H1 (cell line): ENCODE data around the gene TFF1. TPM values are rescaled to one million over a fixed set of nuclear protein-coding genes. Genes with fewer than 3 reads are reported as not detected.

ENCODE experiments used
- CTCF ChIA-PET: fragments of 300-600 bp; sonication (Branson Sonifier 250); formaldehyde crosslinking; loops from one replicate; lab custom pipeline; 2021; ENCODE audit not compliant: partially characterized antibody; lab: Charles Lee
- POLR2A ChIA-PET: fragments of 300-600 bp; sonication (Branson Sonifier 250); formaldehyde crosslinking; loops from one replicate; lab custom pipeline; 2021; ENCODE audit warnings: inconsistent platforms; ENCODE audit not compliant: partially characterized antibody; lab: Charles Lee
- DNase-seq, 2 experiments: peaks; one replicate each; pipeline versions ENCODE4 v3.0.0 to v3.0.0-alpha.2; 2010 to 2022; ENCODE audit warnings: low spot score in 2 of 2, low read depth in 1 of 2, mixed read lengths in 1 of 2
- FAIRE-seq: peaks from 2 replicates; lab custom pipeline; 2011; peaks lifted over from hg19 to GRCh38; lab: Jason Lieb, UNC
- H2AFZ ChIP-seq: 2 replicates; pipeline ENCODE4 v1.8.1; 2012; ENCODE audit warnings: low read length, inconsistent platforms
- H2AK5ac ChIP-seq: 2 replicates; pipeline ENCODE4 v1.6.1; 2013; ENCODE audit warnings: low read depth, low read length
- H2BK120ac ChIP-seq: replicated peaks from 2 replicates; pipeline ENCODE3; 2013; ENCODE audit warnings: low read depth, low read length, inconsistent platforms
- H2BK12ac ChIP-seq: 2 replicates; pipeline ENCODE4 v1.6.1; 2013; ENCODE audit warnings: low read depth, low read length
- H2BK15ac ChIP-seq: 2 replicates; pipeline ENCODE4 v1.6.1; 2013; ENCODE audit warnings: low read length
- H2BK20ac ChIP-seq: 2 replicates; pipeline ENCODE4 v1.6.1; 2013; ENCODE audit warnings: low read length
- H2BK5ac ChIP-seq: 2 replicates; pipeline ENCODE4 v1.6.1; 2013; ENCODE audit warnings: low read depth, low read length
- H3K14ac ChIP-seq: 2 replicates; pipeline ENCODE4 v1.6.1; 2013; ENCODE audit warnings: inconsistent platforms; ENCODE audit not compliant: insufficient read length
- H3K18ac ChIP-seq: 2 replicates; pipeline ENCODE4 v1.6.1; 2013; ENCODE audit warnings: low read length; ENCODE audit errors: extremely low read depth
- H3K23ac ChIP-seq: 2 replicates; pipeline ENCODE4 v1.6.1; 2013; ENCODE audit warnings: inconsistent platforms; ENCODE audit not compliant: insufficient read length
- H3K23me2 ChIP-seq: 2 replicates; pipeline ENCODE4 v1.6.1; 2013; ENCODE audit warnings: low read depth, low read length
- H3K27ac ChIP-seq: 2 replicates; pipeline ENCODE4 v1.6.1; 2011; ENCODE audit warnings: low read depth, low read length, inconsistent platforms
- H3K27me3 ChIP-seq, 4 experiments: replicated peaks in 1 of 4; 1 replicate in 1 of 4; 2 replicates in 3 of 4; pipeline versions ENCODE4 v1.6.1 to v1.8.1; 2011 to 2013; ENCODE audit warnings: low read length in 3 of 4, mild to moderate bottlenecking in 3 of 4, inconsistent platforms in 2 of 4, mixed read lengths in 2 of 4, moderate library complexity in 1 of 4; ENCODE audit not compliant: control insufficient read depth in 3 of 4, insufficient read depth in 3 of 4; ENCODE audit errors: extremely low read depth in 1 of 4
- H3K36me3 ChIP-seq, 4 experiments: 2 replicates each; pipeline versions ENCODE4 v1.6.1 to v1.8.1; 2011 to 2013; ENCODE audit warnings: mild to moderate bottlenecking in 4 of 4, low read length in 3 of 4, moderate library complexity in 2 of 4, control low read depth in 1 of 4, inconsistent platforms in 1 of 4; ENCODE audit not compliant: insufficient read depth in 4 of 4, control insufficient read depth in 2 of 4
- H3K4ac ChIP-seq: replicated peaks from 2 replicates; pipeline ENCODE3; 2013; ENCODE audit warnings: low read length, low read depth, mixed read lengths, inconsistent platforms; ENCODE audit not compliant: insufficient read length
- H3K4me1 ChIP-seq, 4 experiments: replicated peaks in 1 of 4; 1 replicate in 1 of 4; 2 replicates in 3 of 4; pipeline versions ENCODE4 v1.6.1 to v1.8.1; 2011 to 2013; ENCODE audit warnings: low read length in 3 of 4, inconsistent platforms in 2 of 4, mixed read lengths in 1 of 4; ENCODE audit not compliant: insufficient read depth in 4 of 4, control insufficient read depth in 3 of 4
- H3K4me2 ChIP-seq, 2 experiments: 2 replicates each; pipeline versions ENCODE4 v1.6.1 to v1.8.1; 2011 to 2013; ENCODE audit warnings: low read depth in 2 of 2, low read length in 2 of 2, control low read depth in 1 of 2, inconsistent platforms in 1 of 2, mild to moderate bottlenecking in 1 of 2; ENCODE audit not compliant: insufficient read depth in 1 of 2
- H3K4me3 ChIP-seq, 4 experiments: fragments of 200-600, 300-600 bp in 1 of 4; sonication (generic), shearing (Covaris generic), sonication (Bioruptor Twin) in 1 of 4; 2 replicates each; pipeline versions ENCODE4 v1.5.1 to v1.8.1; 2011 to 2016; ENCODE audit warnings: low read length in 4 of 4, low read depth in 3 of 4, control low read depth in 2 of 4, inconsistent platforms in 2 of 4, mild to moderate bottlenecking in 2 of 4, mixed read lengths in 1 of 4, moderate library complexity in 1 of 4; ENCODE audit not compliant: insufficient read depth in 2 of 4; ENCODE audit errors: extremely low read depth in 1 of 4
- H3K56ac ChIP-seq: replicated peaks from 2 replicates; pipeline ENCODE3; 2013; ENCODE audit warnings: low read depth, mild to moderate bottlenecking, mixed read lengths, low read length, inconsistent platforms; ENCODE audit not compliant: insufficient read length
- H3K79me1 ChIP-seq: 2 replicates; pipeline ENCODE4 v1.6.1; 2013; ENCODE audit warnings: low read depth, low read length, control low read depth
- H3K79me2 ChIP-seq, 2 experiments: 2 replicates each; pipeline versions ENCODE4 v1.6.1 to v1.8.1; 2012 to 2013; ENCODE audit warnings: low read length in 2 of 2, mild to moderate bottlenecking in 2 of 2, inconsistent platforms in 1 of 2; ENCODE audit not compliant: insufficient read depth in 2 of 2, control insufficient read depth in 1 of 2
- H3K9ac ChIP-seq, 4 experiments: replicated peaks in 1 of 4; 1 replicate in 1 of 4; 2 replicates in 3 of 4; pipeline versions ENCODE4 v1.6.1 to v1.8.1; 2011 to 2013; ENCODE audit warnings: low read depth in 3 of 4, low read length in 3 of 4, control low read depth in 2 of 4, mild to moderate bottlenecking in 2 of 4, moderate library complexity in 2 of 4, inconsistent platforms in 1 of 4; ENCODE audit errors: extremely low read depth in 1 of 4
- H3K9me3 ChIP-seq, 2 experiments: 2 replicates each; pipeline versions ENCODE4 v1.6.1 to v1.8.1; 2012 to 2013; ENCODE audit warnings: mild to moderate bottlenecking in 2 of 2, moderate library complexity in 2 of 2, control low read depth in 1 of 2, inconsistent platforms in 1 of 2, low read depth in 1 of 2, low read length in 1 of 2, mixed read lengths in 1 of 2; ENCODE audit not compliant: insufficient read depth in 2 of 2
- H4K20me1 ChIP-seq, 2 experiments: replicated peaks in 1 of 2; 2 replicates each; pipeline versions ENCODE3 to v1.8.1; 2011 to 2013; ENCODE audit warnings: inconsistent platforms in 2 of 2, low read length in 2 of 2, mild to moderate bottlenecking in 1 of 2; ENCODE audit not compliant: insufficient read depth in 2 of 2, control insufficient read depth in 1 of 2
- H4K5ac ChIP-seq: 2 replicates; pipeline ENCODE4 v1.6.1; 2013; ENCODE audit warnings: low read length, low read depth, mixed read lengths, inconsistent platforms; ENCODE audit not compliant: insufficient read length
- H4K8ac ChIP-seq: 2 replicates; pipeline ENCODE4 v1.8.0; 2013; ENCODE audit warnings: mild to moderate bottlenecking, moderate library complexity, low read length, inconsistent platforms; ENCODE audit not compliant: insufficient read depth; ENCODE audit errors: extremely low read depth
- H4K91ac ChIP-seq: replicated peaks from 2 replicates; pipeline ENCODE3; 2013; ENCODE audit warnings: low read length, mixed read lengths, inconsistent platforms; ENCODE audit not compliant: insufficient read length
- CBX5 ChIP-seq: fragments of 300-800, 300-1000 bp; sonication (generic); IDR thresholded peaks from 2 replicates; pipeline ENCODE4 v1.7.1; 2016; ENCODE audit warnings: antibody characterized with exemption, low read length, low read depth
- EP300 ChIP-seq, 2 experiments: IDR thresholded peaks; 1 replicate in 1 of 2; 2 replicates in 1 of 2; pipeline ENCODE4 v1.6.1; 2011 to 2012; ENCODE audit warnings: low read depth in 2 of 2, low read length in 2 of 2, mild to moderate bottlenecking in 2 of 2, borderline replicate concordance in 1 of 2, inconsistent platforms in 1 of 2, moderate library complexity in 1 of 2
- EZH2 ChIP-seq: fragments of 200-600 bp; sonication (generic); IDR thresholded peaks from 2 replicates; pipeline ENCODE4 v1.7.1; 2012; ENCODE audit warnings: low read depth, mild to moderate bottlenecking, moderate library complexity, low read length, inconsistent platforms; ENCODE audit not compliant: severe bottlenecking
- JUND ChIP-seq: IDR thresholded peaks from 2 replicates; pipeline ENCODE4 v1.6.1; 2011; ENCODE audit warnings: mild to moderate bottlenecking, improper control_type of control experiment, low read length
- KDM4A ChIP-seq: IDR thresholded peaks from one replicate; pipeline ENCODE4 v1.7.1; 2012; ENCODE audit warnings: low read depth, mild to moderate bottlenecking, moderate library complexity, low read length, inconsistent platforms; ENCODE audit not compliant: severe bottlenecking
- MAX ChIP-seq: IDR thresholded peaks from 2 replicates; pipeline ENCODE4 v1.6.1; 2012; ENCODE audit warnings: inconsistent platforms
- WGBS, 2 experiments: shearing (Covaris generic) in 1 of 2; methylation state at CpG; one replicate each; pipeline versions ENCODE4 v1.1.6 to v1.1.7; 2013 to 2015; ENCODE audit warnings: low lambda C conversion rate in 2 of 2, mixed read lengths in 2 of 2, inconsistent platforms in 1 of 2, low coverage in 1 of 2, missing lambda C conversion rate in 1 of 2; ENCODE audit not compliant: insufficient replicate concordance in 2 of 2, insufficient coverage in 1 of 2, insufficient read length in 1 of 2; ENCODE audit errors: extremely low coverage in 1 of 2, missing lambda C conversion rate in 1 of 2; 5-methylcytosine and 5-hydroxymethylcytosine counted together
- polyA plus RNA-seq, 7 experiments: library from polyadenylated mRNA; depleted of rRNA in 3 of 7; stranded (reverse) in 5 of 7; unstranded in 2 of 7; fragments of >200 nt in 5 of 7; fragments of 200-250 nt in 2 of 7; gene quantifications; 1 replicate in 5 of 7; 2 replicates in 1 of 7; 4 replicates in 1 of 7; pipeline versions ENCODE4 v1.2.1 to v1.2.3, GENCODE V29; 2011 to 2013; ENCODE audit warnings: missing spikeins in 2 of 7, mixed read lengths in 2 of 7
- total RNA-seq: library from RNA; stranded (reverse); fragmentation: NEBNext Ultra II Directional; extraction: Animal tissue kit (Norgen Biotek cat#: 25700); gene quantifications from 2 replicates; pipeline ENCODE4 v1.2.1, GENCODE V29; 2021

The TFF1 gene
- total and polyA plus RNA-seq, 2 of the 8 experiments (the other 6 are each of a cell fraction or from before 2014, with no cell fraction given) = not detected

GRCh38 chr21:42387164-42387563 lies 20.8 kb upstream of the TFF1 start:
- H3K27ac ChIP-seq = no peak overlapping the region
- H4K20me1 ChIP-seq = peaks cover 0 to 3% of the 10 kb centered on the region in 2 experiments
- H3K79me2 ChIP-seq = no peaks in the 10 kb centered on the region
- FAIRE-seq (no peak), DNase-seq (no peak)
- CTCF ChIA-PET = interaction anchor here (1.0 to 1.1 kb wide), 2 partner anchors 10 to 269 kb away, joined by 3 to 5 read pairs; no protein-coding TSS in a partner anchor
- H2AFZ ChIP-seq = no peak overlapping the region
- no peak overlapping the region; the same call in 1 of the 2 replicates for H2BK12ac ChIP-seq
- H3K23ac ChIP-seq = no peak overlapping the region
- WGBS, 2 experiments = 78% methylated on average over 3 of the region's 3 CpGs; no CpG with 5 or more reads in 1 of the 2 experiments
- no peaks in the 10 kb centered on the region for H3K36me3 ChIP-seq
- no peak overlapping the region for H4K5ac ChIP-seq
- peaks cover 0 to 12% (median 9%) of the 10 kb centered on the region in 4 experiments; a peak in 3 of 7 replicates for H3K4me1 ChIP-seq
- H3K4me3 ChIP-seq = no peak overlapping the region
- no peak overlapping the region for H2AK5ac ChIP-seq
- H3K56ac ChIP-seq = no peak overlapping the region
- POLR2A ChIA-PET = no interaction called here
- H2BK120ac ChIP-seq = no peak overlapping the region
- no peak overlapping the region for H3K4ac ChIP-seq
- no peak overlapping the region for H3K18ac ChIP-seq
- no peak overlapping the region for H3K4me2 ChIP-seq
- H3K9me3 ChIP-seq = peaks cover 0 to 4% of the 10 kb centered on the region in 2 experiments; a peak in 1 of 4 replicates
- no peak overlapping the region for H4K8ac ChIP-seq
- H4K91ac ChIP-seq = no peak overlapping the region
- no peaks in the 10 kb centered on the region for H3K23me2 ChIP-seq
- 0 out of 7 replicates have a peak, but pooled peaks cover 0 to 2% (median 0%) of the 10 kb centered on the region in 4 experiments for H3K27me3 ChIP-seq
- no peak overlapping the region for H3K14ac ChIP-seq
- H2BK5ac ChIP-seq = no peak overlapping the region
- peak overlapping the region; percentile 37; the same call in 1 of the 2 replicates for H2BK15ac ChIP-seq
- H2BK20ac ChIP-seq = no peak overlapping the region
- TF ChIP-seq EP300 (IDR thresholded peaks at IDR 0.05; ENCODE audit: borderline replicate concordance in 1 of 2, low read depth in 2 of 2, low read length in 2 of 2) (no peak), EZH2 (no peak), KDM4A (no peak), JUND (no peak), MAX (no peak), CBX5 (no peak)
- TF ChIP-seq, all 59 proteins: peak for 0
- Histone ChIP-seq H3K79me1 (no peaks in the 10 kb centered on the region), H3K9ac (no peak overlapping the region)
